NCI-H146 treated with DMSO at 0.1 percent for 48 hours (cell line): Measurements from ENCODE around the gene HTRA3.

Source experiments
- DNase-seq: peaks from one replicate; lab custom pipeline; 2025; ENCODE audit not compliant: unreplicated experiment; lab: John Stamatoyannopoulos, UW

The HTRA3 gene

GRCh38 chr4:8322794-8323704, 53.5 kb downstream of the HTRA3 start:
- DNase-seq, result no peak

- DNase-seq, result no peak
Measured at GRCh38 chr4:8323947-8324555, 54.5 kb downstream of the HTRA3 start.

GRCh38 chr4:8324640-8325239, 55.2 kb downstream of the HTRA3 start:
- no peak for DNase-seq

GRCh38 chr4:8325291-8325973, 55.9 kb downstream of the HTRA3 start:
- DNase-seq, result no peak

- DNase-seq, result no peak
Measured at GRCh38 chr4:8326206-8326605, 56.7 kb downstream of the HTRA3 start.

GRCh38 chr4:8328456-8328855, 58.9 kb downstream of the HTRA3 start:
- DNase-seq, result no peak

- DNase-seq, result no peak
Measured at GRCh38 chr4:8328866-8329559, 59.5 kb downstream of the HTRA3 start.

GRCh38 chr4:8329560-8329858, 60.0 kb downstream of the HTRA3 start:
- DNase-seq, result no peak

GRCh38 chr4:8329859-8330761, 60.6 kb downstream of the HTRA3 start:
- DNase-seq, result no peak

GRCh38 chr4:8330821-8331574, 61.4 kb downstream of the HTRA3 start:
- no peak for DNase-seq

GRCh38 chr4:8331575-8331955, 62.0 kb downstream of the HTRA3 start:
- no peak for DNase-seq

GRCh38 chr4:8332038-8332857, 62.7 kb downstream of the HTRA3 start:
- no peak for DNase-seq

- no peak for DNase-seq
Measured at GRCh38 chr4:8332891-8333331, 63.4 kb downstream of the HTRA3 start.

GRCh38 chr4:8333726-8334460, 64.3 kb downstream of the HTRA3 start:
- no peak for DNase-seq

- no peak for DNase-seq
Measured at GRCh38 chr4:8334786-8335460, 65.4 kb downstream of the HTRA3 start.

GRCh38 chr4:8335848-8336247, 66.3 kb downstream of the HTRA3 start:
- no peak for DNase-seq

- no peak for DNase-seq
Measured at GRCh38 chr4:8336412-8337075, 67.0 kb downstream of the HTRA3 start.
